Measurements from ENCODE around the gene MCM9. TPM values are rescaled to one million over a fixed set of nuclear protein-coding genes. Genes with fewer than 3 reads are reported as not detected.
A peak's percentile ranks its signal among the peaks of the same experiment; 100 is the strongest.

MCM9 gene
- total and polyA plus RNA-seq, 2 donors from 2014 or later = 4.8 to 25.9 TPM

GRCh38 chr6:118776607-118777549 lies 158.1 kb downstream of the MCM9 start:
- DNase-seq = peak in 4 of 5 donors; percentile 53 to 86 (median 74)
- no peak overlapping the region for H3K9ac ChIP-seq (ENCODE audit: low read length in 3 of 3)

GRCh38 chr6:118775381-118775780 lies 159.6 kb downstream of the MCM9 start:
- no peaks in the 10 kb centered on the region for H3K36me3 ChIP-seq (ENCODE audit: control insufficient read depth in 2 of 3, insufficient read depth in 3 of 3, low read length in 3 of 3)
- TF ChIP-seq CTCF (IDR thresholded peaks at IDR 0.05; ENCODE audit: borderline replicate concordance, extremely low read depth, insufficient read depth) = no peak
- FAIRE-seq (no peak), DNase-seq (no peak)
- no peak overlapping the region for H3K4me3 ChIP-seq (ENCODE audit: low read length in 3 of 3)
- no peaks in the 10 kb centered on the region for H3K4me1 ChIP-seq (ENCODE audit: control insufficient read depth in 2 of 3, insufficient read depth in 2 of 3, low read depth in 1 of 3, low read length in 3 of 3)
- intact Hi-C loops (cut with DNase I) = loop anchor here (10.0 kb wide), 1 partner anchor 491 kb away; no protein-coding TSS in a partner anchor
- no peaks in the 10 kb centered on the region for H3K27me3 ChIP-seq (ENCODE audit: control insufficient read depth, insufficient read depth, low read length)
- no peak overlapping the region for H3K27ac ChIP-seq (ENCODE audit: low read depth in 2 of 2, low read length in 2 of 2)
- H3K9ac ChIP-seq (ENCODE audit: low read length in 3 of 3) = no peak overlapping the region
- no peaks in the 10 kb centered on the region for H3K9me3 ChIP-seq (ENCODE audit: control insufficient read depth in 2 of 3, insufficient read depth in 1 of 3, low read length in 3 of 3)

More at GRCh38 chr6:118776607-118777549, 158.1 kb downstream of the MCM9 start:
- Histone ChIP-seq H3K27me3 (ENCODE audit: control insufficient read depth, insufficient read depth, low read length) (no peaks in the 10 kb centered on the region), H3K27ac (ENCODE audit: low read depth in 2 of 2, low read length in 2 of 2) (no peak overlapping the region), H3K36me3 (ENCODE audit: control insufficient read depth in 2 of 3, insufficient read depth in 3 of 3, low read length in 3 of 3) (no peaks in the 10 kb centered on the region), H3K9me3 (ENCODE audit: control insufficient read depth in 2 of 3, insufficient read depth in 1 of 3, low read length in 3 of 3) (no peaks in the 10 kb centered on the region), H3K4me1 (ENCODE audit: control insufficient read depth in 2 of 3, insufficient read depth in 2 of 3, low read depth in 1 of 3, low read length in 3 of 3) (no peaks in the 10 kb centered on the region), H3K4me3 (ENCODE audit: low read length in 3 of 3) (no peak overlapping the region)
- intact Hi-C loops (cut with DNase I) = loop anchor here (10.0 kb wide), 1 partner anchor 492 kb away; no protein-coding TSS in a partner anchor
- peak; percentile 85 for FAIRE-seq
- peak; percentile 63 for TF ChIP-seq CTCF (IDR thresholded peaks at IDR 0.05; ENCODE audit: borderline replicate concordance, extremely low read depth, insufficient read depth)

- Histone ChIP-seq H3K36me3 (ENCODE audit: control insufficient read depth in 2 of 3, insufficient read depth in 3 of 3, low read length in 3 of 3) (no peaks in the 10 kb centered on the region), H3K4me1 (ENCODE audit: control insufficient read depth in 2 of 3, insufficient read depth in 2 of 3, low read depth in 1 of 3, low read length in 3 of 3) (no peaks in the 10 kb centered on the region), H3K27ac (ENCODE audit: low read depth in 2 of 2, low read length in 2 of 2) (no peak overlapping the region), H3K27me3 (ENCODE audit: control insufficient read depth, insufficient read depth, low read length) (no peaks in the 10 kb centered on the region), H3K9ac (ENCODE audit: low read length in 3 of 3) (no peak overlapping the region), H3K4me3 (ENCODE audit: low read length in 3 of 3) (no peak overlapping the region), H3K9me3 (ENCODE audit: control insufficient read depth in 2 of 3, insufficient read depth in 1 of 3, low read length in 3 of 3) (no peaks in the 10 kb centered on the region)
- intact Hi-C loops (cut with DNase I) = loop anchor here (10.0 kb wide), 1 partner anchor 490 kb away; no protein-coding TSS in a partner anchor
- no peak for FAIRE-seq
- no peak for TF ChIP-seq CTCF (IDR thresholded peaks at IDR 0.05; ENCODE audit: borderline replicate concordance, extremely low read depth, insufficient read depth)
- DNase-seq = no peak
Observed at GRCh38 chr6:118774581-118774980, 160.4 kb downstream of the MCM9 start.

Data from kidney (tissue), 14 donors.